OCI-LY1 (cell line): ENCODE measurements around the gene STXBP2.

Experiments
- H2AFZ ChIP-seq: fragments of 200-600 bp; sonication (generic), shearing (Covaris generic); 2 replicates; pipeline ENCODE4 v1.6.0; 2014; ENCODE audit warnings: antibody characterized with exemption, mild to moderate bottlenecking, low read length
- H3F3A ChIP-seq: fragments of 200-600 bp; sonication (generic), shearing (Covaris generic); 2 replicates; pipeline ENCODE4 v1.6.0; 2014; ENCODE audit warnings: mild to moderate bottlenecking, antibody characterized with exemption, low read length, moderate library complexity; ENCODE audit not compliant: insufficient read depth
- H3K27ac ChIP-seq: fragments of 200-600 bp; sonication (generic); 2 replicates; pipeline ENCODE4 v1.5.1; 2014; ENCODE audit warnings: low read length, mixed run types, mild to moderate bottlenecking, low read depth; ENCODE audit not compliant: poor library complexity, severe bottlenecking
- H3K27me3 ChIP-seq: fragments of 200-600 bp; sonication (generic); 2 replicates; pipeline ENCODE4 v1.6.0; 2014; ENCODE audit warnings: antibody characterized with exemption, mild to moderate bottlenecking, low read length, moderate library complexity; ENCODE audit not compliant: insufficient read depth
- H3K36me3 ChIP-seq: fragments of 200-600 bp; sonication (generic); 2 replicates; pipeline ENCODE4 v1.6.1; 2014; ENCODE audit warnings: mild to moderate bottlenecking, antibody characterized with exemption, low read length, moderate library complexity, mixed read lengths; ENCODE audit not compliant: insufficient read depth
- H3K4me1 ChIP-seq: fragments of 200-600 bp; sonication (generic); 2 replicates; pipeline ENCODE4 v1.5.1; 2014; ENCODE audit warnings: mild to moderate bottlenecking, low read length, moderate library complexity; ENCODE audit not compliant: insufficient read depth, severe bottlenecking
- H3K4me2 ChIP-seq: fragments of 200-600 bp; sonication (generic), shearing (Covaris generic); 2 replicates; pipeline ENCODE4 v1.6.1; 2014; ENCODE audit warnings: low read length
- H3K4me3 ChIP-seq: fragments of 200-600 bp; sonication (generic); 2 replicates; pipeline ENCODE4 v1.5.1; 2014; ENCODE audit warnings: low read length, low read depth, mild to moderate bottlenecking, mixed read lengths; ENCODE audit not compliant: poor library complexity, severe bottlenecking
- H3K79me2 ChIP-seq: fragments of 200-600 bp; shearing (Covaris generic); 2 replicates; pipeline ENCODE4 v1.6.1; 2016; ENCODE audit warnings: mixed run types, low read length, mixed read lengths; ENCODE audit not compliant: insufficient read depth
- H3K9ac ChIP-seq: fragments of 200-600 bp; sonication (generic), shearing (Covaris generic); 2 replicates; pipeline ENCODE4 v1.6.1; 2014; ENCODE audit warnings: mild to moderate bottlenecking, low read length, mixed read lengths
- H3K9me2 ChIP-seq: fragments of 200-600 bp; sonication (generic), shearing (Covaris generic); 2 replicates; pipeline ENCODE4 v1.6.1; 2014; ENCODE audit warnings: low read depth, mild to moderate bottlenecking, low read length, mixed read lengths
- H3K9me3 ChIP-seq: fragments of 200-600 bp; shearing (Covaris generic); 2 replicates; pipeline ENCODE4 v1.6.1; 2014; ENCODE audit warnings: low read length, mixed read lengths
- H4K20me1 ChIP-seq: fragments of 200-600 bp; sonication (generic), shearing (Covaris generic); 2 replicates; pipeline ENCODE4 v1.6.0; 2016; ENCODE audit warnings: mild to moderate bottlenecking, low read length; ENCODE audit not compliant: insufficient read depth
- EZH2 ChIP-seq: fragments of 200-600 bp; sonication (generic), shearing (Covaris generic); IDR thresholded peaks from 2 replicates; pipeline ENCODE4 v1.8.0; 2017; ENCODE audit warnings: borderline replicate concordance, mixed run types, mild to moderate bottlenecking, antibody characterized with exemption, low read length, moderate library complexity, mixed read lengths
- TF ChIP-seq, protein P1 (sequence below): fragments of 200-600 bp; sonication (generic), shearing (Covaris generic); IDR thresholded peaks from 2 replicates; pipeline ENCODE4 v1.5.1; 2017; ENCODE audit warnings: mild to moderate bottlenecking, antibody characterized with exemption, low read length, moderate library complexity, mixed read lengths

STXBP2 gene

DNA sequence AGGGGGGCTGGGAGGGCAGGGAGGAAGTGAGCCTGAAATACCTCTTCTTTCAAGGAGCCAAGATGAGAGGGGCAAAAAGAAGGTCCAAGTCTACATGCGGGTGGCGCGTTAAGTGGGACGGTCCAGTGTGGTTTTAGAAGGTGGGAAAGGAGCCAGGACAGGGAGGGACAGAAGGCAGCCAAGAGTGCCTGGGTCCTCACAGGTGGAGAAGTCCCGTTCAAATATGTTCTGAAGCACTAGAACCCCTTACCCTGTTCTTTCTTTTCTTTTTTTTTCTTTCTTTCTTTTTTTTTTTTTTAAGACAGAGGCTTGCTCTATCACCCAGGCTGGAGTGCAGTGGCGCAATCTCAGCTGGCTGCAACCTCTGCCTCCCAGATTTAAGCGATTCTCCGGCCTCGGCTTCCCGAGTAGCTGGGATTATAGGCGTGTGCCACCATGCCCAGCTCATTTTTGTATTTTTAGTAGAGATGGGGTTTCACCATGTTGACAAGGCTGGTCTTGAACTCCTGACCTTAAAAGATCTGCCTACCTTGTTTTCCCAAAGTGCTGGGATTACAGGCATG is 33.9 kb upstream of the STXBP2 start:
- no peaks in the 10 kb centered on the region for H3F3A ChIP-seq
- H3K36me3 ChIP-seq: no peaks in the 10 kb centered on the region
- no peak overlapping the region for H2AFZ ChIP-seq
- no peak overlapping the region for H3K27ac ChIP-seq
- H3K4me2 ChIP-seq: no peak overlapping the region
- H3K79me2 ChIP-seq: no peaks in the 10 kb centered on the region
- no peaks in the 10 kb centered on the region for H3K27me3 ChIP-seq
- no peak overlapping the region for H3K4me3 ChIP-seq
- no peaks in the 10 kb centered on the region for H3K4me1 ChIP-seq
- H3K9me3 ChIP-seq: no peaks in the 10 kb centered on the region
- no peaks in the 10 kb centered on the region for H4K20me1 ChIP-seq
- TF ChIP-seq, protein P1, sequence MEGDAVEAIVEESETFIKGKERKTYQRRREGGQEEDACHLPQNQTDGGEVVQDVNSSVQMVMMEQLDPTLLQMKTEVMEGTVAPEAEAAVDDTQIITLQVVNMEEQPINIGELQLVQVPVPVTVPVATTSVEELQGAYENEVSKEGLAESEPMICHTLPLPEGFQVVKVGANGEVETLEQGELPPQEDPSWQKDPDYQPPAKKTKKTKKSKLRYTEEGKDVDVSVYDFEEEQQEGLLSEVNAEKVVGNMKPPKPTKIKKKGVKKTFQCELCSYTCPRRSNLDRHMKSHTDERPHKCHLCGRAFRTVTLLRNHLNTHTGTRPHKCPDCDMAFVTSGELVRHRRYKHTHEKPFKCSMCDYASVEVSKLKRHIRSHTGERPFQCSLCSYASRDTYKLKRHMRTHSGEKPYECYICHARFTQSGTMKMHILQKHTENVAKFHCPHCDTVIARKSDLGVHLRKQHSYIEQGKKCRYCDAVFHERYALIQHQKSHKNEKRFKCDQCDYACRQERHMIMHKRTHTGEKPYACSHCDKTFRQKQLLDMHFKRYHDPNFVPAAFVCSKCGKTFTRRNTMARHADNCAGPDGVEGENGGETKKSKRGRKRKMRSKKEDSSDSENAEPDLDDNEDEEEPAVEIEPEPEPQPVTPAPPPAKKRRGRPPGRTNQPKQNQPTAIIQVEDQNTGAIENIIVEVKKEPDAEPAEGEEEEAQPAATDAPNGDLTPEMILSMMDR: no peak
- no peak for TF ChIP-seq EZH2
- no peak overlapping the region for H3K9ac ChIP-seq
- no peaks in the 10 kb centered on the region for H3K9me2 ChIP-seq

DNA sequence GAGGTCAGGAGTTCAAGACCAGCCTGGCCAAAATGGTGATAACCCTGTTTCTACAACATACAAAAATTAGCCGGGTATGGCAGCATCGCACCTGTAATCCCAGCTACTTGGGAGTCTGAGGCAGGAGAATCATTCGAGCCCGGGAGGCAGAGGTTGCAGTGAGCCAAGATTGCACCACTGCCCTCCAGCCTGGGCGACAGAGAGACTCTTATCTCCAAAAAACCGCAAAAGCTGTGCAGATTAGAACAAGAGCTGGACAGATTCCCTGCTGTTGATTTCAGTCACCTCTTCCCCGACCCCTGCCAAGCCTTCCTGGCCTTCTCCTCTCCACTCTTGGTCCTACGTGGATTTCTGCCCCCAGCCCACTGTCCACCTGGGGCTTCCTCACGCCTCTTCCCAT is 33.0 kb upstream of the STXBP2 start:
- Histone ChIP-seq H3K27ac (no peak overlapping the region), H3K36me3 (no peaks in the 10 kb centered on the region), H3K27me3 (no peaks in the 10 kb centered on the region), H3K4me3 (no peak overlapping the region), H4K20me1 (no peaks in the 10 kb centered on the region), H3K4me2 (no peak overlapping the region), H2AFZ (no peak overlapping the region), H3K9ac (no peak overlapping the region), H3K4me1 (no peaks in the 10 kb centered on the region), H3K9me2 (no peaks in the 10 kb centered on the region), H3K79me2 (no peaks in the 10 kb centered on the region), H3K9me3 (no peaks in the 10 kb centered on the region), H3F3A (no peaks in the 10 kb centered on the region)
- no peak for TF ChIP-seq EZH2
- TF ChIP-seq, protein P1: no peak

DNA sequence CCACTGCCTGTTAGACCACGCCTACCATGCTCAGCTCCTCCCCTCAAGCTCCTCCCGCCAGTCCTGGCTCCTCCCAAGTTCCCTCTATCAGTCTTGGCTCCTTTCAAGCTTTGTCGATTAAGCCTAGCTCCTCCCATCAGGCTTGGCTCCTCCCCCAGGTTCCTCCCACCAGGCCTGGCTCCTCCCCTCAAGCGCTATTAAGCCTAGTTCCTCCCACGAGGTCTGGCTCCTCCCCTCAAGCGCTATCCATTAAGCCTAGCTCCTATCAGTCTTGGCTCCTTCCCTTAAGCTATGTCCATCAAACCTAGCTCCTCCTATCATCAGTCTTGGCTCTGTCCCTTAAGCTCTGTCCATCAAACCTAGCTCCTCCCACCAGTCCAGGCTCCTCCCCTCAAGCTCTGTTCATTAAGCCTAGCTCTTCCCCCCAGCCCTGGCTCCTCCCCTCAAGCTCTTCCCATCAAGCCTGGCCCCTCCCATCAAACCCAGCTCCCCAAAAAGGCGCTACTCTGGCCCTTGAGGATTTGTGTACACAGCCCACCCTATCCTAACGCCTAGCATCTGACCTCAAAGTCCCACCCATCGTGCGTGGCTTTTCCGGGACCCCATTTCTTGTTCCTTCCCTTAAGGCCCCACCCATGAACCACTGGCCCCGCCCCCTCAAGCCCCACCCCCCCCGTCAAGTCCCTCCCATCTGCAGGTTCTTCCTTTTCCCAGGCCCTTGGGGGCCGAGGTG is 31.3 kb upstream of the STXBP2 start:
- no peaks in the 10 kb centered on the region for H3K36me3 ChIP-seq

More for the DNA sequence above, 31.3 kb upstream of the STXBP2 start:
- no peaks in the 10 kb centered on the region for H3F3A ChIP-seq
- no peak overlapping the region for H3K4me2 ChIP-seq
- no peaks in the 10 kb centered on the region for H4K20me1 ChIP-seq
- H3K27ac ChIP-seq: no peak overlapping the region
- H3K9me2 ChIP-seq: no peaks in the 10 kb centered on the region
- TF ChIP-seq, protein P1: no peak
- no peak for TF ChIP-seq EZH2
- H2AFZ ChIP-seq: no peak overlapping the region
- no peak overlapping the region for H3K9ac ChIP-seq
- no peaks in the 10 kb centered on the region for H3K79me2 ChIP-seq
- no peaks in the 10 kb centered on the region for H3K9me3 ChIP-seq
- no peaks in the 10 kb centered on the region for H3K4me1 ChIP-seq
- no peak overlapping the region for H3K4me3 ChIP-seq
- H3K27me3 ChIP-seq: no peaks in the 10 kb centered on the region
